Lung (tissue), 12 donors: ENCODE measurements around the gene BSG. TPM values are rescaled to one million over a fixed set of nuclear protein-coding genes. Genes with fewer than 3 reads are reported as not detected.

Experiments used
- ATAC-seq: fragments of 200-7000 bp; cut with Tn5 transposase; one replicate; pipeline ENCODE4 v1.9.1; 2020; ENCODE audit warnings: moderate number of reproducible peaks; ENCODE audit not compliant: insufficient read depth, low FRiP score
- DNase-seq, 3 donors: peaks; one replicate each; pipeline ENCODE4 v3.0.0-alpha.2; 2013 to 2017
- H3K27ac ChIP-seq, 2 donors: one replicate each; pipeline ENCODE4 v1.5.1; 2013; ENCODE audit warnings: mild to moderate bottlenecking in 2 of 2, moderate library complexity in 2 of 2, control low read depth in 1 of 2, inconsistent platforms in 1 of 2, low read depth in 1 of 2, low read length in 1 of 2
- H3K27me3 ChIP-seq, 3 donors: one replicate each; pipeline ENCODE4 v1.5.1; 2013; ENCODE audit warnings: low read length in 2 of 3; ENCODE audit not compliant: control insufficient read depth in 3 of 3, insufficient read depth in 3 of 3
- H3K36me3 ChIP-seq, 4 donors: one replicate each; pipeline ENCODE4 v1.5.1; 2013; ENCODE audit warnings: low read length in 4 of 4, mild to moderate bottlenecking in 1 of 4, moderate library complexity in 1 of 4; ENCODE audit not compliant: control insufficient read depth in 4 of 4, insufficient read depth in 4 of 4
- H3K4me1 ChIP-seq, 5 donors: one replicate each; pipeline ENCODE4 v1.5.1; 2013; ENCODE audit warnings: low read length in 5 of 5, mild to moderate bottlenecking in 2 of 5, moderate library complexity in 1 of 5; ENCODE audit not compliant: control insufficient read depth in 5 of 5, insufficient read depth in 5 of 5
- H3K4me3 ChIP-seq: one replicate; pipeline ENCODE4 v1.5.1; 2013; ENCODE audit warnings: mild to moderate bottlenecking, control low read depth, moderate library complexity
- H3K9ac ChIP-seq, 2 donors: one replicate each; pipeline ENCODE4 v1.5.1; 2013; ENCODE audit warnings: low read length in 2 of 2, control low read depth in 1 of 2; ENCODE audit not compliant: insufficient read depth in 1 of 2
- H3K9me3 ChIP-seq, 4 donors: one replicate each; pipeline ENCODE4 v1.5.1; 2013; ENCODE audit warnings: low read length in 3 of 4, mild to moderate bottlenecking in 1 of 4, moderate library complexity in 1 of 4; ENCODE audit not compliant: control insufficient read depth in 4 of 4, insufficient read depth in 3 of 4
- CTCF ChIP-seq: IDR thresholded peaks from 2 replicates; pipeline ENCODE4 v1.5.1; 2012; ENCODE audit warnings: mild to moderate bottlenecking; ENCODE audit errors: control extremely low read depth, extremely low read depth
- WGBS, 2 donors: extraction: QIAGEN DNeasy Blood & Tissue Kit; methylation state at CpG; one replicate each; pipeline ENCODE4 v1.1.7; 2013; 5-methylcytosine and 5-hydroxymethylcytosine counted together
- polyA plus RNA-seq, 2 donors: library from polyadenylated mRNA; stranded (reverse); fragments of 200-250 nt; gene quantifications; one replicate each; pipeline ENCODE4 v1.2.1, GENCODE V29; 2013
- total RNA-seq, 2 donors: library from RNA; depleted of rRNA in 1 of 2; stranded (reverse); fragments of >200 nt in 1 of 2; gene quantifications; one replicate each; pipeline ENCODE4 v1.2.1, GENCODE V29; 2014 to 2021
- donor health status: control.
- donor health status: control.
- donor health status: Bipolar disorder and iron deficiency.
- donor health status: healthy.
- donor health status: DM: yes; HTN: yes; CAD: no.

Gene BSG
- total and polyA plus RNA-seq, 4 donors, result 239 to 416 (median 355) TPM

GRCh38 chr19:588093-588740 is 15.8 kb downstream of the BSG start:
- Histone ChIP-seq H3K4me1 (peaks cover 0 to 15% (median 0%) of the 10 kb centered on the region in 5 donors), H3K27ac (peak overlapping the region in 1 of 2 donors; percentile 0), H3K9ac (no peak overlapping the region), H3K36me3 (peaks cover 0 to 4% (median 2%) of the 10 kb centered on the region in 4 donors), H3K4me3 (no peak overlapping the region), H3K27me3 (peaks cover 7 to 23% (median 18%) of the 10 kb centered on the region in 3 donors), H3K9me3 (peaks cover 0 to 5% (median 0%) of the 10 kb centered on the region in 4 donors)
- 5 to 7% methylated on average over 37 to 41 of the region's 41 CpGs for WGBS, 2 donors
- peak; percentile 72 to 84 (median 78) for DNase-seq
- peak; percentile 9 for TF ChIP-seq CTCF
- no peak for ATAC-seq

- no peak overlapping the region for H3K4me3 ChIP-seq
- peaks cover 0 to 5% (median 0%) of the 10 kb centered on the region in 4 donors for H3K9me3 ChIP-seq
- no peak overlapping the region for H3K9ac ChIP-seq
- peaks cover 0 to 15% (median 0%) of the 10 kb centered on the region in 5 donors for H3K4me1 ChIP-seq
- H3K27ac ChIP-seq, result peak overlapping the region in 1 of 2 donors; percentile 0
- 15 to 29% methylated on average over 40 to 54 of the region's 54 CpGs for WGBS, 2 donors
- DNase-seq (no peak), ATAC-seq (no peak)
- no peaks in the 10 kb centered on the region for H3K36me3 ChIP-seq
- no peak for TF ChIP-seq CTCF
- peaks cover 7 to 23% (median 23%) of the 10 kb centered on the region in 3 donors for H3K27me3 ChIP-seq
These were observed 16.6 kb downstream of the BSG start for GRCh38 chr19:588741-589692.

- Histone ChIP-seq H3K9me3 (peaks cover 0 to 5% (median 0%) of the 10 kb centered on the region in 4 donors), H3K4me3 (no peak within 1 kb of the TSS)
These were observed 17.4 kb downstream of the BSG start, which contains the start of gene HCN2 for GRCh38 chr19:589693-590395. Gene HCN2, plus strand, starts transcription at chr19:589881. Its CDS starts 65 bp downstream, at chr19:589946.

More at GRCh38 chr19:589693-590395, 17.4 kb downstream of the BSG start, which contains the start of gene HCN2:
- ATAC-seq (no peak), DNase-seq (no peak)
- Histone ChIP-seq H3K36me3 (no peaks in the 10 kb centered on the region), H3K27me3 (peaks cover 7 to 25% (median 23%) of the 10 kb centered on the region in 3 donors), H3K27ac (no peak within 1 kb of the TSS), H3K4me1 (peaks cover 0 to 15% (median 0%) of the 10 kb centered on the region in 5 donors), H3K9ac (no peak within 1 kb of the TSS)
- WGBS, 2 donors, result 1 to 2% methylated on average over 34 to 122 of the region's 132 CpGs
- TF ChIP-seq CTCF, result no peak
